H1 (cell line): ENCODE measurements around the gene ADGRV1. TPM values are rescaled to one million over a fixed set of nuclear protein-coding genes. Genes with fewer than 3 reads are reported as not detected.

ENCODE experiments used
- CHD7 ChIP-seq: fragments of 300-600 bp; sonication (generic); IDR thresholded peaks from 2 replicates; pipeline ENCODE4 v1.7.1; 2012; ENCODE audit warnings: low read length, moderate library complexity, mild to moderate bottlenecking, inconsistent platforms; ENCODE audit not compliant: insufficient replicate concordance
- polyA plus RNA-seq, 7 experiments: library from polyadenylated mRNA; depleted of rRNA in 3 of 7; stranded (reverse) in 5 of 7; unstranded in 2 of 7; fragments of >200 nt in 5 of 7; fragments of 200-250 nt in 2 of 7; gene quantifications; 1 replicate in 5 of 7; 2 replicates in 1 of 7; 4 replicates in 1 of 7; pipeline versions ENCODE4 v1.2.1 to v1.2.3, GENCODE V29; 2011 to 2013; ENCODE audit warnings: missing spikeins in 2 of 7, mixed read lengths in 2 of 7
- total RNA-seq: library from RNA; stranded (reverse); fragmentation: NEBNext Ultra II Directional; extraction: Animal tissue kit (Norgen Biotek cat#: 25700); gene quantifications from 2 replicates; pipeline ENCODE4 v1.2.1, GENCODE V29; 2021

ADGRV1 gene
- total and polyA plus RNA-seq, 2 of the 8 experiments (the other 6 are each of a cell fraction or from before 2014, with no cell fraction given), result 53.1 to 62.2 TPM

- TF ChIP-seq CHD7, result no peak
These were observed 359.5 kb downstream of the ADGRV1 start (continued) for GRCh38 chr5:90917928-90918668.
